Measurements from ENCODE around the gene SAXO1. TPM values are rescaled to one million over a fixed set of nuclear protein-coding genes. Genes with fewer than 3 reads are reported as not detected.

Gene SAXO1
- total and polyA plus RNA-seq, 12 donors = under 0.01 to 0.94 (median 0.23) TPM; not detected in 4

DNA sequence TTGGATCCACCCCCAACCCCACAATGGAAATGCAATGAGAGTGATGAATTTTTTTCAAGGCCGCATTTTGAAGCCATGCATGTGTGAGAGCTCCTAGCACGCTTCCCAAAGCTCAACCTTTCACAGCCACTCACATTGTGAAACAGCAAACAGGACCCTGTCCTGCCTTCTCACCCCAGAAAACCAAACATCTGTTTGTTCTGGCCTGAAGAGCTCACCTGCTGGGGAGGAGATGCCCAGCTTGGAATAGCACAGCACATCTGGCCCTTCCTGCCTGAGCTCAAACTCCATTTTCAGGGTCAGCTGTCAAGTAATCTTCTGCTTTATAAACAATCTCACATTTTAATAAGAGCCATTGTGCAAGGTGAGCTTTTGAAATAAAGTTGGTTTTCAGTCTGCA lies 54.8 kb downstream of the SAXO1 start:
- 96 to 100% (median 97%) methylated on average over 2 of the region's 2 CpGs for WGBS, 4 donors
- intact Hi-C loops (cut with DNase I) = no loop called here
- TF ChIP-seq CTCF (IDR thresholded peaks at IDR 0.05) (no peak), POLR2A (IDR thresholded peaks at IDR 0.05) (no peak)

GRCh38 chr9:18976709-18977531 lies 56.1 kb downstream of the SAXO1 start:
- TF ChIP-seq CTCF (IDR thresholded peaks at IDR 0.05) = no peak
- no peak for TF ChIP-seq POLR2A (IDR thresholded peaks at IDR 0.05)
- intact Hi-C loops (cut with DNase I) = no loop called here
- H3K27me3 ChIP-seq = no peaks in the 10 kb centered on the region
- no peak overlapping the region for H3K27ac ChIP-seq
- H3K4me3 ChIP-seq = peak overlapping the region in 1 of 4 donors; percentile 46
- 52 to 58% (median 55%) methylated on average over 12 of the region's 12 CpGs for WGBS, 4 donors
- no peak for DNase-seq
- no peaks in the 10 kb centered on the region for H3K9me3 ChIP-seq (replicated peaks in 1 of 3)
- peaks cover 7 to 15% of the 10 kb centered on the region in 2 donors for H3K4me1 ChIP-seq (replicated peaks in 1 of 2)
- H3K36me3 ChIP-seq (replicated peaks in 1 of 2) = no peaks in the 10 kb centered on the region

More for the DNA sequence above, 54.8 kb downstream of the SAXO1 start:
- DNase-seq = no peak
- H3K27ac ChIP-seq = no peak overlapping the region
- H3K9me3 ChIP-seq (replicated peaks in 1 of 3) = no peaks in the 10 kb centered on the region
- peaks cover 7 to 15% of the 10 kb centered on the region in 2 donors for H3K4me1 ChIP-seq (replicated peaks in 1 of 2)
- H3K36me3 ChIP-seq (replicated peaks in 1 of 2) = no peaks in the 10 kb centered on the region
- no peak overlapping the region for H3K4me3 ChIP-seq
- no peaks in the 10 kb centered on the region for H3K27me3 ChIP-seq

GRCh38 chr9:18976221-18976708 lies 56.7 kb downstream of the SAXO1 start:
- H3K4me3 ChIP-seq = peak overlapping the region in 1 of 4 donors; percentile 46
- no peaks in the 10 kb centered on the region for H3K36me3 ChIP-seq (replicated peaks in 1 of 2)
- intact Hi-C loops (cut with DNase I) = no loop called here
- WGBS, 4 donors = 38 to 58% (median 50%) methylated on average over 4 of the region's 4 CpGs
- H3K27ac ChIP-seq = no peak overlapping the region
- H3K4me1 ChIP-seq (replicated peaks in 1 of 2) = peaks cover 7 to 15% of the 10 kb centered on the region in 2 donors
- H3K9me3 ChIP-seq (replicated peaks in 1 of 3) = no peaks in the 10 kb centered on the region
- TF ChIP-seq POLR2A (IDR thresholded peaks at IDR 0.05) (no peak), CTCF (IDR thresholded peaks at IDR 0.05) (no peak)
- no peak for DNase-seq
- no peaks in the 10 kb centered on the region for H3K27me3 ChIP-seq

GRCh38 chr9:18973348-18973747 lies 59.7 kb downstream of the SAXO1 start:
- H3K4me1 ChIP-seq (replicated peaks in 1 of 2) = peaks cover 0 to 8% of the 10 kb centered on the region in 2 donors
- TF ChIP-seq POLR2A (IDR thresholded peaks at IDR 0.05) = no peak
- no peak for TF ChIP-seq CTCF (IDR thresholded peaks at IDR 0.05)
- H3K36me3 ChIP-seq (replicated peaks in 1 of 2) = no peaks in the 10 kb centered on the region
- DNase-seq = no peak
- no peaks in the 10 kb centered on the region for H3K9me3 ChIP-seq (replicated peaks in 1 of 3)
- WGBS, 4 donors = 81 to 92% (median 84%) methylated on average over 2 of the region's 2 CpGs
- H3K4me3 ChIP-seq = no peak overlapping the region
- intact Hi-C loops (cut with DNase I) = no loop called here
- no peak overlapping the region for H3K27ac ChIP-seq
- H3K27me3 ChIP-seq = no peaks in the 10 kb centered on the region

Measured in adrenal gland (tissue), 12 donors.